Amniotic epithelial cell (primary cell): ENCODE results near the gene THADA.

Experiments used
- DNase-seq: peaks from one replicate; pipeline ENCODE4 v3.0.0-alpha.2; 2010; ENCODE audit warnings: low read depth

THADA gene

GRCh38 chr2:43509886-43510285, 86.0 kb downstream of the THADA start:
- no peak for DNase-seq

- no peak for DNase-seq
Measured at GRCh38 chr2:43508209-43508608, 87.6 kb downstream of the THADA start.

GRCh38 chr2:43507137-43507536, 88.7 kb downstream of the THADA start:
- DNase-seq, result no peak

- peak; percentile 57 for DNase-seq
Measured at GRCh38 chr2:43495727-43496126, 100.1 kb downstream of the THADA start.

- DNase-seq, result no peak
Measured at GRCh38 chr2:43493954-43494353, 101.9 kb downstream of the THADA start.

- no peak for DNase-seq
Measured at GRCh38 chr2:43491065-43491639, 104.7 kb downstream of the THADA start.

- no peak for DNase-seq
Measured at GRCh38 chr2:43490252-43490786, 105.5 kb downstream of the THADA start.

GRCh38 chr2:43488737-43489136, 107.1 kb downstream of the THADA start:
- DNase-seq, result no peak

- DNase-seq, result no peak
Measured at GRCh38 chr2:43486603-43487002, 109.2 kb downstream of the THADA start.

GRCh38 chr2:43484323-43484930, 111.4 kb downstream of the THADA start:
- DNase-seq, result peak; percentile 85

GRCh38 chr2:43482961-43483360, 112.9 kb downstream of the THADA start:
- DNase-seq, result peak; percentile 92

- DNase-seq, result no peak
Measured at GRCh38 chr2:43481927-43482542, 113.8 kb downstream of the THADA start.

- DNase-seq, result no peak
Measured at GRCh38 chr2:43480874-43481273, 115.0 kb downstream of the THADA start.

GRCh38 chr2:43478412-43479086, 117.3 kb downstream of the THADA start:
- no peak for DNase-seq

GRCh38 chr2:43475922-43476321, 119.9 kb downstream of the THADA start:
- no peak for DNase-seq

GRCh38 chr2:43475137-43475846, 120.5 kb downstream of the THADA start:
- DNase-seq, result peak; percentile 64

GRCh38 chr2:43474273-43474672, 121.6 kb downstream of the THADA start:
- DNase-seq, result peak; percentile 96

- no peak for DNase-seq
Measured at GRCh38 chr2:43473767-43474166, 122.1 kb downstream of the THADA start.

GRCh38 chr2:43472527-43473194, 123.2 kb downstream of the THADA start:
- DNase-seq, result peak; percentile 58

GRCh38 chr2:43469713-43470112, 126.1 kb downstream of the THADA start:
- no peak for DNase-seq

- peak; percentile 47 for DNase-seq
Measured at GRCh38 chr2:43469094-43469493, 126.7 kb downstream of the THADA start.

GRCh38 chr2:43467891-43468290, 127.9 kb downstream of the THADA start:
- peak; percentile 86 for DNase-seq
